ENCODE measurements around the gene ENTPD5.

GRCh38 chr14:73942180-73942579 lies 76.9 kb downstream of the ENTPD5 start:
- TF ChIP-seq EZH2 (IDR thresholded peaks at IDR 0.05) (no peak), POLR2AphosphoS5 (IDR thresholded peaks at IDR 0.05; ENCODE audit: borderline replicate concordance, low read depth, low read length) (no peak), FOXP2 (optimal IDR thresholded peaks at IDR 0.05; ENCODE audit: control extremely low read depth, extremely low read length, insufficient read depth) (no peak)
